Measurements from ENCODE around the gene CXXC5. TPM values are rescaled to one million over a fixed set of nuclear protein-coding genes. Genes with fewer than 3 reads are reported as not detected.

Gene CXXC5
- total and polyA plus RNA-seq, 2 experiments from 2014 or later = 70.4 to 122 TPM

DNA sequence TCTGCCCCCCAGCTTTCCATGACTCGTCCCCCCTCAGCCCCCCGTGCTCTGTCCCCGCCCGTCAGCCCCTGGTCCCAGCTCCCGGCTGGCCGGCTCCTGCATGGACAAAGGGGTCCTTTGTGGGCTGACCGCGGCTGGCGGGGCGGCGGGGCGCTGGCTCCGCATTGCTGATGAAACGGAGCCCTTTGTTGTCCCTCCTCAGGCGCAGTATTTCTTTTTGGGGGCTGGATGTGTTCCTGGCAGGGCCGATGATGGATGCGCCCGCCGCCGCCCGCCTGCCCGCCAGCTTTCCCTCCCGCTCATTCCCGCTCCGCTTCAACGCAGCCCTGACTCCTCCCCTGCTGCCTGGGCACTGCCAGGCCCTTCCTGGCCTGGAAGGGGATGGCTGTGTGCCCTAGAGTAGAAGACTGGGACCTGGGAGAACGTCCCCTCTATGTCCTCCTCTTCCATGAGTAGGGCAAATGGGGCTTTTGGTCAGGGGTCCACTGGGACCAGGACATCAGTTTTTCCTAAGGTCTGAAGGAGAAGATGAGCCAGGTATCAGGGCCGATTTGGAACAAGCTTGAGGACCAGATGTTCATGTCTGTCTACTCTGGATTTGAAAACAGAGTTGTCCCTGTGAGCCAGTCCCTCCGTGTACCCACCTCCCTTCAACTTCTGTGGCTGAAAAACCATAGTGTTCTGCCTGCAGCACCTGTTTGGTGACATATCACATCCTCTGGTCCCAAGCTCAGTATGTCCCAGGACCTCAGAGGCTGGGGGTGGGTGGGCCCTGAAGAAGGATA, 29.0 kb downstream of the CXXC5 start:
- H3K4me3 ChIP-seq = no peak overlapping the region
- H3K4me1 ChIP-seq (ENCODE audit: low read depth) = peaks cover 24% of the 10 kb centered on the region
- peak overlapping the region; percentile 63 for H3K27ac ChIP-seq
- H3K36me3 ChIP-seq = peaks cover 9% of the 10 kb centered on the region
- DNase-seq (ENCODE audit: low read depth in 1 of 2, low spot score in 1 of 2) = no peak
- TF ChIP-seq, protein P1, sequence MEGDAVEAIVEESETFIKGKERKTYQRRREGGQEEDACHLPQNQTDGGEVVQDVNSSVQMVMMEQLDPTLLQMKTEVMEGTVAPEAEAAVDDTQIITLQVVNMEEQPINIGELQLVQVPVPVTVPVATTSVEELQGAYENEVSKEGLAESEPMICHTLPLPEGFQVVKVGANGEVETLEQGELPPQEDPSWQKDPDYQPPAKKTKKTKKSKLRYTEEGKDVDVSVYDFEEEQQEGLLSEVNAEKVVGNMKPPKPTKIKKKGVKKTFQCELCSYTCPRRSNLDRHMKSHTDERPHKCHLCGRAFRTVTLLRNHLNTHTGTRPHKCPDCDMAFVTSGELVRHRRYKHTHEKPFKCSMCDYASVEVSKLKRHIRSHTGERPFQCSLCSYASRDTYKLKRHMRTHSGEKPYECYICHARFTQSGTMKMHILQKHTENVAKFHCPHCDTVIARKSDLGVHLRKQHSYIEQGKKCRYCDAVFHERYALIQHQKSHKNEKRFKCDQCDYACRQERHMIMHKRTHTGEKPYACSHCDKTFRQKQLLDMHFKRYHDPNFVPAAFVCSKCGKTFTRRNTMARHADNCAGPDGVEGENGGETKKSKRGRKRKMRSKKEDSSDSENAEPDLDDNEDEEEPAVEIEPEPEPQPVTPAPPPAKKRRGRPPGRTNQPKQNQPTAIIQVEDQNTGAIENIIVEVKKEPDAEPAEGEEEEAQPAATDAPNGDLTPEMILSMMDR (IDR thresholded peaks at IDR 0.05; ENCODE audit: low read depth, low read length) = no peak
- no peaks in the 10 kb centered on the region for H3K9me3 ChIP-seq (ENCODE audit: low read depth)
- H3K27me3 ChIP-seq = no peaks in the 10 kb centered on the region

GRCh38 chr5:139677736-139678613, 29.8 kb downstream of the CXXC5 start:
- TF ChIP-seq, protein P1 (IDR thresholded peaks at IDR 0.05; ENCODE audit: low read depth, low read length) = no peak
- no peaks in the 10 kb centered on the region for H3K9me3 ChIP-seq (ENCODE audit: low read depth)
- peaks cover 24% of the 10 kb centered on the region for H3K4me1 ChIP-seq (ENCODE audit: low read depth)
- peaks cover 9% of the 10 kb centered on the region for H3K36me3 ChIP-seq
- peak overlapping the region; percentile 63 for H3K27ac ChIP-seq
- no peaks in the 10 kb centered on the region for H3K27me3 ChIP-seq
- peak in 1 of 2 donors; percentile 65 for DNase-seq (ENCODE audit: low read depth in 1 of 2, low spot score in 1 of 2)
- H3K4me3 ChIP-seq = no peak overlapping the region

GRCh38 chr5:139678751-139679750, 30.9 kb downstream of the CXXC5 start:
- DNase-seq (ENCODE audit: low read depth in 1 of 2, low spot score in 1 of 2) = peak in 1 of 2 donors; percentile 30

DNA sequence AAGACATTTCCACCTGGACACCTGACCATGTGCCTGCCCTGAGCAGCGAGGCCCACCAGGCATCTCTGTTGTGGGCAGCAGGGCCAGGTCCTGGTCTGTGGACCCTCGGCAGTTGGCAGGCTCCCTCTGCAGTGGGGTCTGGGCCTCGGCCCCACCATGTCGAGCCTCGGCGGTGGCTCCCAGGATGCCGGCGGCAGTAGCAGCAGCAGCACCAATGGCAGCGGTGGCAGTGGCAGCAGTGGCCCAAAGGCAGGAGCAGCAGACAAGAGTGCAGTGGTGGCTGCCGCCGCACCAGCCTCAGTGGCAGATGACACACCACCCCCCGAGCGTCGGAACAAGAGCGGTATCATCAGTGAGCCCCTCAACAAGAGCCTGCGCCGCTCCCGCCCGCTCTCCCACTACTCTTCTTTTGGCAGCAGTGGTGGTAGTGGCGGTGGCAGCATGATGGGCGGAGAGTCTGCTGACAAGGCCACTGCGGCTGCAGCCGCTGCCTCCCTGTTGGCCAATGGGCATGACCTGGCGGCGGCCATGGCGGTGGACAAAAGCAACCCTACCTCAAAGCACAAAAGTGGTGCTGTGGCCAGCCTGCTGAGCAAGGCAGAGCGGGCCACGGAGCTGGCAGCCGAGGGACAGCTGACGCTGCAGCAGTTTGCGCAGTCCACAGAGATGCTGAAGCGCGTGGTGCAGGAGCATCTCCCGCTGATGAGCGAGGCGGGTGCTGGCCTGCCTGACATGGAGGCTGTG, 32.4 kb downstream of the CXXC5 start:
- peaks cover 15% of the 10 kb centered on the region for H3K36me3 ChIP-seq
- H3K4me3 ChIP-seq = no peak overlapping the region
- H3K9me3 ChIP-seq (ENCODE audit: low read depth) = no peaks in the 10 kb centered on the region
- TF ChIP-seq, protein P1 (IDR thresholded peaks at IDR 0.05; ENCODE audit: low read depth, low read length) = no peak
- no peaks in the 10 kb centered on the region for H3K27me3 ChIP-seq
- H3K4me1 ChIP-seq (ENCODE audit: low read depth) = peaks cover 17% of the 10 kb centered on the region
- DNase-seq (ENCODE audit: low read depth in 1 of 2, low spot score in 1 of 2) = no peak
- no peak overlapping the region for H3K27ac ChIP-seq

More at GRCh38 chr5:139678751-139679750, 30.9 kb downstream of the CXXC5 start:
- Histone ChIP-seq H3K27ac (no peak overlapping the region), H3K27me3 (no peaks in the 10 kb centered on the region), H3K9me3 (ENCODE audit: low read depth) (no peaks in the 10 kb centered on the region), H3K36me3 (peaks cover 15% of the 10 kb centered on the region), H3K4me3 (no peak overlapping the region), H3K4me1 (ENCODE audit: low read depth) (peaks cover 21% of the 10 kb centered on the region)
- TF ChIP-seq, protein P1 (IDR thresholded peaks at IDR 0.05; ENCODE audit: low read depth, low read length) = no peak

All from cardiac muscle cell (in vitro differentiated cells and primary cell).